Erythroblast (primary cell): Measurements from ENCODE around the gene BRAP.
"Not testable (repeated sequence)": the region's sequence is repeated elsewhere in the genome, so short reads cannot be mapped to it uniquely, and the experiment has no call there.

ENCODE experiments used
- DNase-seq, 2 experiments: peaks; one replicate each; lab custom pipeline; 2025; lab: John Stamatoyannopoulos, UW
- GATA1 ChIP-seq: IDR thresholded peaks from 2 replicates; pipeline ENCODE4 v1.6.1; 2011; ENCODE audit warnings: low read depth, mild to moderate bottlenecking, control low read depth, low read length, moderate library complexity
- POLR2A ChIP-seq: IDR thresholded peaks from 2 replicates; pipeline ENCODE4 v1.6.1; 2011; ENCODE audit warnings: mild to moderate bottlenecking, low read length

The BRAP gene, protein sequence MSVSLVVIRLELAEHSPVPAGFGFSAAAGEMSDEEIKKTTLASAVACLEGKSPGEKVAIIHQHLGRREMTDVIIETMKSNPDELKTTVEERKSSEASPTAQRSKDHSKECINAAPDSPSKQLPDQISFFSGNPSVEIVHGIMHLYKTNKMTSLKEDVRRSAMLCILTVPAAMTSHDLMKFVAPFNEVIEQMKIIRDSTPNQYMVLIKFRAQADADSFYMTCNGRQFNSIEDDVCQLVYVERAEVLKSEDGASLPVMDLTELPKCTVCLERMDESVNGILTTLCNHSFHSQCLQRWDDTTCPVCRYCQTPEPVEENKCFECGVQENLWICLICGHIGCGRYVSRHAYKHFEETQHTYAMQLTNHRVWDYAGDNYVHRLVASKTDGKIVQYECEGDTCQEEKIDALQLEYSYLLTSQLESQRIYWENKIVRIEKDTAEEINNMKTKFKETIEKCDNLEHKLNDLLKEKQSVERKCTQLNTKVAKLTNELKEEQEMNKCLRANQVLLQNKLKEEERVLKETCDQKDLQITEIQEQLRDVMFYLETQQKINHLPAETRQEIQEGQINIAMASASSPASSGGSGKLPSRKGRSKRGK

DNA sequence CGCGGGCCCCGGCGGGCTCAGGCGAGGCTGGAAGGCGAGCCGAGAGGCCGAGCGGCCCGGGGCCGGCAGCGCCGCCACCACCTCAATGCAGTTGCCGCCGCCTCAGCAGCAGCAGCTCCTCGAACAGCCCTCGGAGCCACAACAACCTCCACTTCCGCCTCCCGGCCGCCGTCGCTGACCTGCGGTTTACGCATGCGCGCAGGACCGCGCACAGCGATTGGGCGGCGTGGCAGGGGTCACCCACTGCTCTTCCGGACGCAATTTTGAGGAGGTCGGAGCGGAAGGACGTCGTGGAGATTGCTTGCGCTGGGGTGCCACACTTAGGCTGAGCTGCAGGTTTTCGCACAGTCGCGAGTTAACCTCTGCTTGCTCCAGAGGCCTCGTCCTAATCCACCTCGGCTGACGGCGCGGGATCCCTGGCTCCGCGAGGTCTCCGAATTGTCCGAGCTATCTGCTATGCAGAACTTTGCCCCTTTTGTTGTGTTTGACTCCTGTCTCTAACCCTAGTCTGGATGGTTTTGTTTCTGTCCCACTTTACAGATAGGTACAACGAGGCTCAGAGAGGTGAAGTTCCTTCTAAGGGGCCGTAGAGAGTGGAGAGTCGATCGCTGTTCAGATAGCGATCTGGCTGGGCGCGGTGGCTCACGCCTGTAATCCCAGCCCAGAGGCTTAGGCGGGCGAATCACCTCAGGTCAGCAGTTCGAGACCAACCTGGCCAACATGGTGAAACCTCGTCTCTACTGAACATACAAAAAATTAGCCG, at the start of gene BRAP, which contains the start of gene ACAD10:
BRAP (minus strand) TSS at position 146 of the 763 bp plus-strand sequence. CDS start 164 bp downstream, outside the sequence.
ACAD10 (plus strand) TSS at position 243 of the 763 bp plus-strand sequence. CDS start 6,657 bp downstream, outside the sequence.
- TF ChIP-seq POLR2A, result peak; percentile 99
- no peak for TF ChIP-seq GATA1
- DNase-seq, result peak; percentile 97

DNA sequence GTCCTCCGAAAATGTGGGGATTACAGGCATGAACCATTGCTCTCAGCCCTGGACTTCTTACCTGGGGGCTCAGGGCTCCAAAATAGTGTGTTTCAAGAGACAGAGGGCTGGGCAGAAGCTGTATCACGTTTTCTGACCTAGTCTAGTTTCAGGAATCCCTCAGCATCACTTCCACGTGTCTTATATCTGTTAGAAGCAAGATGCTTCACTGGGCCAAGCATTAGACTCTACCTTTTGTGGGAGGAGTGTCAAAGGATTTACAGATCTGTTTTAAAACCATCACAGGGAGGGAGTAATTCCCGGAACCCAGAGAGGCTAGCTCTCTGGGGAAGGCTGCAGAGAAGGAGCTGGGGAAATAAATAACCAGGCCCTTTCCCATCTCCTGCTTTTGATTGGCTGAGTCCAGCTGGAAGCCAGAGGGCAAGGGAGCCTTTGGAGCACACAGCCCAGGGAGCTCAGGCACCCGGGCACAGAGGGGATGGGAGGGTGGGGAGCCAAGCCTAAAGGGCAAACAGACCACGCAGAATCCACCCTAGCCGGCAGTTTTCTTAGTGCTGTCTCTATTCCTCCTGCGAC, 47.7 kb upstream of the BRAP start:
- no peak for DNase-seq
- TF ChIP-seq POLR2A, result no peak
- no peak for TF ChIP-seq GATA1

GRCh38 chr12:111732786-111733185, 47.0 kb upstream of the BRAP start:
- TF ChIP-seq GATA1, result no peak
- no peak for TF ChIP-seq POLR2A
- DNase-seq, result peak; percentile 66 to 80

- no peak for TF ChIP-seq POLR2A
- TF ChIP-seq GATA1, result no peak
- DNase-seq, result no peak
Observed at GRCh38 chr12:111730420-111730819, 44.7 kb upstream of the BRAP start.

DNA sequence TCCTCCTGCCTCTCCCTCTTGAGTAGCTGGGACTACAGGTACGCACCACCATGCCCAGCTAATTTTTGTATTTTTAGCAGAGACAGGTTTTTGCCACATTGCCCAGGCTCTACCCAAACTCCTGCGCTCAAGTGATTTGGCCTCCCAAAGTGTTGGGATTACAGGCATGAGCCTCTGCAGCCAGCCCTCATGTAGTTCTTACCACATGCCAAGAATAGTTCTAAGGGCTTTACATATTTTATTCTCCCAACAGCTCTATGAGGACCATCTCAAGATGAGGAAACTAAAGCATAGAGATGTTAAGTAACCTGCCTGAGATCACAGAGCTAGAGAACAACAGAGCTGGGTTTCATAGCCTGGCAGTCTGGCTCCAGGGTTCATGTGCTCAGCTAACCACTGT, 43.0 kb upstream of the BRAP start:
- no peak for DNase-seq
- no peak for TF ChIP-seq GATA1
- TF ChIP-seq POLR2A, result no peak

DNA sequence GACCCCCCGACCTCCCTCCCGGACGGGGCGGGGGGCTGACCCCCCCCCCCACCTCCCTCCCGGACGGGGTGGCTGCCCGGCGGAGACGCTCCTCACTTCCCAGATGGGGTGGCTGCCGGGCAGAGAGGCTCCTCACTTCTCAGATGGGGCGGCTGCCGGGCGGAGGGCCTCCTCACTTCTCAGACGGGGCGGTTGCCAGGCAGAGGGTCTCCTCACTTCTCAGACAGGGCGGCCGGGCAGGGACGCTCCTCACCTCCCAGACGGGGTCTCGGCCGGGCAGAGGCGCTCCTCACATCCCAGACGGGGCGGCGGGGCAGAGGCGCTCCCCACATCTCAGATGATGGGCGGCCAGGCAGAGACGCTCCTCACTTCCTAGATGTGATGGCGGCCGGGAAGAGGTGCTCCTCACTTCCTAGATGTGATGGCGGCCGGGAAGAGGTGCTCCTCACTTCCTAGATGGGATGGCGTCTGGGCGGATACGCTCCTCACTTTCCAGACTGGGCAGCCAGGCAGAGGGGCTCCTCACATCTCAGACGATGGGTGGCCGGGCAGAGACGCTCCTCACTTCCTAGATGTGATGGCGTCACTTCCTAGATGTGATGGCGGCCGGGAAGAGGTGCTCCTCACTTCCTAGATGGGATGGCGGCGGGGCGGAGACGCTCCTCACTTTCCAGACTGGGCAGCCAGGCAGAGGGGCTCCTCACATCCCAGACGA, 38.0 kb upstream of the BRAP start:
- DNase-seq, result not testable (repeated sequence)

GRCh38 chr12:111720457-111720856, 34.7 kb upstream of the BRAP start:
- no peak for DNase-seq
- TF ChIP-seq POLR2A, result no peak
- no peak for TF ChIP-seq GATA1

DNA sequence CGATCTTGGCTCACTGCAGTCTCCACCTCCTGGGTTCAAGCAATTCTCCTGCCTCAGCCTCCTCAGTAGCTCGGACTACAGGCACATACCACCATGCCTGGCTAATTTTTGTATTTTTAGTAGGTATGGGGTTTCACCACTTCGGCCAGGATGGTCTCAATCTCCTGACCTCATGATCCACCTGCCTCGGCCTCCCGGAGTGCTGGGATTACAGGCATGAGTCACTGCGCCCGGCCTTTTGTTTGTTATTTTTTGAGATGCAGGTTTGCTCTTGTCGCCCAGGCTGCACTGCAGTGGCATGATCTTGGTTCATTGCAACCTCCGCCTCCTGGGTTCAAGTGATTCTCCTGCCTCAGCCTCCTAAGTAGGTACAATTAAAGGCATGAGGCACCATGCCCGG, 33.6 kb upstream of the BRAP start:
- not testable (repeated sequence) for DNase-seq

- DNase-seq, result no peak
- TF ChIP-seq GATA1 (no peak), POLR2A (no peak)
Observed at GRCh38 chr12:111715279-111715678, 29.5 kb upstream of the BRAP start.

DNA sequence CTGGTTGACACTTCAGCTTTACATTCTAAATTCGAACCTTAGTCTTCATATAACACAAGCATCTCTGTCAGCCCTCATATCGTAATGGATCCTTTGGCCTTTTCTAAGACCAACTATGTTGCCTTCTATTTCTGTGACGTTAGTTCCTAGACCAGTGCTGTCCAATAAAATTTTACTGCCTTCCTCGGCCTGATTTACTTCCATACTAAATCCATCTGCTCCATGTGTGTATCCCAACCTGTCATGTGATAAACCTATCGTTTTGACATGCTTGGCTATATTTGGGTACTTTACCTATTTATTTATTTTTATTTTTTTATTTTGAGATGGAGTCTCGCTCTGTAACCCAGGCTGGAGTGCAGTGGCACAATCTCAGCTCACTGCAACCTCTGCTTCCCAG, 20.4 kb upstream of the BRAP start:
- TF ChIP-seq GATA1 (no peak), POLR2A (no peak)
- no peak for DNase-seq

- TF ChIP-seq POLR2A (no peak), GATA1 (no peak)
- no peak for DNase-seq
Observed at GRCh38 chr12:111705672-111706071, 19.9 kb upstream of the BRAP start.

DNA sequence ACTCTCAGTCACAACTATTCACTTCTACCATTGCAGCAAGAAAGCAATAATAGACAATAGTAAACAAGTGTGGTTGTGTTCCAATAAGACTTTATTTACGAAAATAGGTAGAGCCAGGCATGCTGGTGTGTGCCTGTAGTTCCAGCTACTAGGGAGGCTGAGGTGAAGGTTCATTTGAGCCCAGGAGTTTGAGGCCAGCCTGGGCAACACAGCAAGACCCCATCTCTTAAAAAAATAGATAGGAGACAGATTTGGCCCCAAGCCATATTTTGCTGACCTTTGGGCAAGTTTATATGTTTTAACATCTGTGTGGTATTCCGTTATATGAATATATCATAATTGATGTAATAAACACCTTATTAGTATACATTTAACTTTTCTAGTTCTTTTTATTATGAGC, 14.2 kb upstream of the BRAP start:
- TF ChIP-seq GATA1 (no peak), POLR2A (no peak)
- no peak for DNase-seq

DNA sequence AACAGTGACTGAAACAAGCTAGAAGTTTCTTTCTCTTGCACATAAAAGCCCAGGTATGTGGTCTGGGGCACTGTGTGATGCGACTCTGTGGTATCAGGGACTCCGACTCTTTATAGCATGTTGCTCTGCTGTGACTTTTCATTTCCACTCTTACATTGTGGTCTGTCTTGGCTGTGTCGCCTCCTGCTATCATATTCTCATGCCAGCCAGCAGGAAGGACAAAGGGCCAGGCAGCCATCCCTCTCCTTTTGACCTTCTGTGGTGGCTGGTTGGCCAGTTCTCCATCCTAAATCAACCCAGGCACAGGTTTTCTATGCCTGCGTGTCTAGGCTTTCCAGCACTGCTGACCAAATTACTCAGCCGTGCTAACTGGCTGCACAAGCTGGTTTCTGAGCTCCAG, 8.1 kb upstream of the BRAP start:
- DNase-seq, result no peak
- no peak for TF ChIP-seq GATA1

DNA sequence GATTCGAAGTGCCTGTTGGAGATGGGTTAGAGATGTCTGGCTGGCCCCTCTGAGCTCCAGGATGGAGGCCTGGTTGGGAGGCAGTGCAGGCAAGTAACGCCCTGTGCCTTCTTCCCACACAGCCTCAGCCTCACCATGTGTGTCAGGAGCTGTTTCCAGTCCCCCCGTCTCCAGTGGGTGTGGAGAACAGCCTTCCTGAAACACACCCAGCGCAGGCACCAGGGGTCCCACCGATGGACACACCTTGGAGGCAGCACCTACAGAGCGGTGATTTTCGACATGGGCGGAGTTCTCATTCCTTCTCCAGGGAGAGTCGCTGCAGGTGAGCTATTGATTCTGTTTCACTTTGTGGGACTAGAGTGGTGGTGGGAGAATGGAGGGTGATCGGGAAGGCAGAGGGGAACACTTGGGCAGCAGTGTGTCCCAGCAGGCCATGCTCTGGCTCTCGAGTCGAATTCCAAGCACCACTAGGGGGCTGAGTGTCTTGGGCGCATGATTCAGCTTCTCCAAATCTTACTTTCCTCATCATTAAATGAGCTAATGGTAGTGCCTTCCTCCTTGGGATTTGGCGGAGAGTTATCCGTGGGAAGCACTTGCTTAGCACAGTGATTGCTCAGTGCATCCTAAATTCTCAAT, 6.9 kb upstream of the BRAP start:
- peak; percentile 21 to 34 for DNase-seq
- TF ChIP-seq GATA1 (no peak), POLR2A (no peak)
